Anterior cingulate cortex (tissue), 58 donors: Measurements from ENCODE around the gene FAM83F.
"Not testable (repeated sequence)": the region's sequence is repeated elsewhere in the genome, so short reads cannot be mapped to it uniquely, and the experiment has no call there.

Source experiments
- DNase-seq, 58 donors: peaks; one replicate each; lab custom pipeline; 2025; lab: John Stamatoyannopoulos, UW

The FAM83F gene

DNA sequence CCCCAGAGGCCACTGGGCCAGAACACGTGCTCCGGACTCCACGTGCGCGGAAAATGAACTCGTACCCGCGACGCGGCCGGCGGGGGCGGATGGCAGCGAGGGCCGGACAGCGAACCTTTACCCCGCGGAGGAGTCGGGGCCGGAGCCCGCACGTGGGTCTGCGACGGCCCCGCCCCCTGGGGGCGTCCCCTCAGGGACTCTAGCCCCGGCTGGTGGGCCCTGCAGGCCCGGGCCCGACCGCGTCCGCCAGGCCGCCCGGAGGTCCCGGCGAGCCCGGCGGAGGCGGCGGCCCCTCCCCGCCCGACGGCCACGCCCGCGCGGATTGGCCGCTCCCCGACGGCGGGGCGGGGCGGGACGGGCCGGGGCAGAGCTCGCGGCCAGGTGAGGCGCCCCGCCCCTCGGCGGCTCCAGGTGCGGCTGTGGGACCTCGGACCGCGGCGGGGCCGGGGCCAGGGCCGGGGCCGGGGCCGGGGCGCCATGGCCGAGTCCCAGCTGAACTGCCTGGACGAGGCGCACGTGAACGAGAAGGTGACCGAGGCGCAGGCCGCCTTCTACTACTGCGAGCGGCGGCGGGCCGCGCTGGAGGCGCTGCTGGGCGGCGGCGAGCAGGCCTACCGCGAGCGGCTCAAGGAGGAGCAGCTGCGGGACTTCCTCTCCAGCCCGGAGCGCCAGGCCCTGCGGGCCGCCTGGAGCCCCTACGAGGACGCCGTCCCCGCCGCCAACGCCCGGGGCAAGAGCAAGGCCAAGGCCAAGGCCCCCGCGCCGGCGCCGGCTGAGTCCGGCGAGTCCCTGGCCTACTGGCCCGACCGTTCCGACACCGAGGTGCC is at the start of gene FAM83F:
TSS of gene FAM83F (plus strand) at position 389 of the 827 bp plus-strand sequence. CDS start at position 478, 89 bp downstream.
- no peak for DNase-seq

DNA sequence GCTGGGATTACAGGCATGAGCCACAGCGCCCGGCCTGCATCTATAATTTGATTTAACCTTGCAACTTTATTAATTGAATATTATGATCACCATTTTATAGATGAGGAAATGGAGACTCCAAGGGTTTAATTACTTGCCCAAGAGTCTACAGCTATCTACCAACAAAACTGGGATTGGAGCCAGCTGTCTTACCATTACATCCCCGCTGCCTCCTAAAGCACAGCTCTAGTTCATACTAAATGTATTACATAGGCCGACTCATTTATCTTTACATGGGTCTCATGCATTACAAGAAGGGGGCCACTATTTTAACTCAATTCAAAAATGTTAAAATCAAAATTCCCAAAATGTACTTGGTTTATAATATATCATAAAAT is 48.6 kb upstream of the FAM83F start:
- DNase-seq = no peak

DNA sequence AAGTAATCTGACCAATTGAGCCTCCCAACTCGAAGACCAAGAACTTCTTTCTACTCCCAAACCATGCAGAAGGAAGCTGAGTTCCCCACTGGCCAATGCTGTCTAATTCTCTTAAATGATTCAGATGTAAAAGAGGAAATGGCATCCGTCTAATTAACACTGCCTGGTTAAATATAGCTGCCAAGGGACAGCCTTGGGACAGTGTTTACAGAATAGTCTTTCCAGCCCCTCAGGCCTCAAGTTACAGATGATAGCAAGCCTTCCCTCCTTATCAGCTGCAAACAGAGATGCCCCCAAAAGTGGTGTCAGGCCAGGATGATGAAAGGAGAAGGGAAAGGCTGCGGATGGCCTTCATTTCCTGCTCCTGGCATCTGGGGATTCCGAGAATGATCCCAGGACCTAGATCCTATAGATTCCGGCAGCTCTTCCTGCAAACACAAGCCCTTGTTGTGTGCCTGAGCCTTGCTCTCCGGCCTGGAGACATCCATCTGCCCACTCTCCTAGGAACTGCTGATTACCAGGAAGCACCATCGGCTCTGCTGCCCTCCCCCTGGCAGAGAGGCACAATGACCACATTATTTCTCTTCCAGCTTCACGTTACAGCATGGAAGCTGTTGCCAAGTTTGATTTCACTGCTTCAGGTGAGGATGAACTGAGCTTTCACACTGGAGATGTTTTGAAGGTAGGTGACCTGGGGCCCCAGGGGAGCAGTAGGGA is 48.1 kb upstream of the FAM83F start:
- peak in 13 of 58 donors; percentile 1 to 47 (median 24) for DNase-seq

DNA sequence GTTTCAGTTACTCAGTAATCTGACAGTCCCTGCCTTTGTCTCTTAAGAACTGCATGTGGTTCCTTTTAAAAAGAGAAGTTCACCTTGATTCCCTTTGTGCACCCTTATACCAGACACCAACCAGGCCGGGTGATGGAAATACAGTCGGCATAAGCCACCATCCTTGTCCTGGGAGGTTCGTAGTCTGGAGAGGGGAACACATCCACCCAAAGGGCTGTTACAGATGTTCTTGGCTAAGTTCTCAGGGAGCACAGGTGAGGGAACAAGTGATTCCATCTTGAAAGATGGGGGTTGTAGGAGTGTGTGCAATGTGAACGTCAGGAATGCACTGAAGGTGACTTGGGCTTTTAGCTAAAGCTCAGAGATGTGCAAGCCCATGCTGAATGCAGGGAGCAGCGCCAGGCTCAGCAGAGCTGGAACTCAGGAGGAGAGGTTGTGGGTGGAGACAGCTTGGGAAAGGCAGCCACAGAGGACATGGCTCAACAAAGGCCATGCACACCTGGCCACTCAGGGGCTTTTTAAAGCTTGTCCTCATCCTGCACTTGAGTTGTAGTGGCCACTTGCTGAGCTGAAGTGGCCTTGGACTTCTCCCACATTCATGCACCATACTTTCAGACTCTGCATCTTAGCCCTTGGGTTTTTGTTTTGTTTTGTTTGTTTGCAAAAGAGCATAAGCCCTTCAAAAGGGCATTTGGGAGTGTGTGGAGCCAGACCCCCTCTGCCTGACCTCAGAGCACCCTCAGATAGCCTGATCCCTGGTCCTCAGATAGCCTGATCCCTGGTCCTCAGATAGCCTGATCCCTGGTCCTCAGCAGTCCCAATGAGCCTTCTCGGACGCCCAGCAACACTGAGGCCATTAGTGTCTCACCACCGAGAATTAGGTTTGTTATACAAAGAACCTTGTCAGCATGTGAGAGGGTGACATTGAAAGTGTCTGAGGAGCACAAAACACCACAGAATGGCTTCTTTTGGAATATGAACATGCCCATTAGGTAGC is 47.2 kb upstream of the FAM83F start:
- no peak for DNase-seq

DNA sequence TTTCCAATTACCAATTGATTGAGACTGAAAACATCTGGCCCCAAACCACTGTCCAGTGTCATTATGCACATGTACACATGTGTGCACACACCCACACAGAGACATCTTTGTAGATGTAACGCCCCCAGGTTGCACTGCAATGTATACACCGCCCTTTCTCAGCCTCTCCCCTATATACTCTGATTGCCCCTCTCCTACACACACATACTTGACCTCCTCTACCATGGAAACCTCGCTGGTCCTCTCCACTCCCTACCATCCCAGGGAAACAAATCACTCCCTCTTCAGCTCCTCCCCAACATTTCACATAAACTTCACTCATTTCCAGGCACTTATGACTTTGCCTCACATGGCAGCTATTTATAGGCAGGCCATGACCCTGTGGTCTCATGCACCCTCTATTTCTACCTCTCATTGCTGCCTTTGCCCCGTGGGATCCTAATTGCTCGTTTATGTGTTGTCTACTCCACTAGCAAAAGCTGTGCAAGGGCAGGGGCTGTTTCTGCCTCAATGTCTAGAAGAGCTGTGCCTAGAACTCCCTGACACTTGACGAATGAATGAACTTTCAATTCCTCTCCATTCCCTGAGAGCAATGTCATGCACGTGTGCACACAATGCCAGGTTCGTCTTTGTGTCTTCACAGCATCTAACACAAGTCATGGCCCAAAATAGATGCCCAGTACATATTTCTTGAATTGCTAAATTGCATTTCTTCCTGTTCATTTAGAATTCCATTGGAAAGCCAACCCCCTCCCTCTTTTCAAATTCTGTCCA is 44.6 kb upstream of the FAM83F start:
- no peak for DNase-seq

DNA sequence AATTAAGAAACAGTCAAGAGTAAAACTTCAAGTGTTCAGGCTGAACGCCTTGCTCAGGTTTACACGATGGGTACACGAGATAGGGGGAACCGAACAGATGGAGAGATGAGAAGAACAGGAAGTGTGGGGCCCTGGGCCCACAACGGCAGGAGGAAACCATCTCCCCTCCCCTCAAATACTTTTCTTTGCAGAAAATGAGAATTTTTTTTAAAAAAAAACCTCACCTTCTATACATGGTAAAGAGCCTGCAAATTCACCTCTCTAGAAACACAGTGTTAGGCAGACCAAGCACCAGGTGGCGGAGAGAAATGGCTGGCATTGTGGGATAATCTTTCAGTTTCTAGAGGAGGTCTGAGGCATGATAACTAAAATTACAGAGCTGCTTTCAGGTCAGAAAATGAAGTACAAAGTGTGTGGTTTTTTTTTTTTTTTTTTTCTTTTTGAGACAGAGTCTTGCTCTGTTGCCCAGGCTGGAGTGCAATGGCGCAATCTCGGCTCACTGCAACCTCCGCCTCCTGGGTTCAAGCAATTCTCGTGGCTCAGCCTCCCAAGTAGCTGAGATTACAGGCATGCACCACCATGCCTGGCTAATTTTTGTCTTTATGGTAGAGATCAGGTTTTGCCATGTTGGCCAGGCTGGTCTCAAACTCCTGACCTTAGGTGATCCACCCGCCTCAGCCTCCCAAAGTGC is 43.0 kb upstream of the FAM83F start:
- DNase-seq = not testable (repeated sequence)

DNA sequence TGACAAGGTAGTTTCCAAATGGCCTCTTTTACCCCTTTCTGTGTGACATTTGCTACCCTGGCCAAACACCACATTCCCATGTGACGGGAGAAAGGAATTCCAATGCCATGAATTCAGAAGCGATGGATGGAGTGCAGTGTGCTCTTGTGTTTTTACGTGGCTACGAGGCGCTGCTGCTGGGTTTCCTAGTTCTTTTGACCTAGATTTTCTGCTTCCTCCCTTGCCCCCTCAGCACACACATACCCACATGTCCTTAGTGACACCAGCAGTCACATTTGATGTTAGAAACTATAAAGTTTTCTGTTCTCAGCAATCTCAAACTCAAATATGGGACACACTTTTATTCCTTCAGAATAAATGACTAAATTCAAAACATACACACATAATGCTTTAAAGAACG is 42.4 kb upstream of the FAM83F start:
- DNase-seq = no peak

DNA sequence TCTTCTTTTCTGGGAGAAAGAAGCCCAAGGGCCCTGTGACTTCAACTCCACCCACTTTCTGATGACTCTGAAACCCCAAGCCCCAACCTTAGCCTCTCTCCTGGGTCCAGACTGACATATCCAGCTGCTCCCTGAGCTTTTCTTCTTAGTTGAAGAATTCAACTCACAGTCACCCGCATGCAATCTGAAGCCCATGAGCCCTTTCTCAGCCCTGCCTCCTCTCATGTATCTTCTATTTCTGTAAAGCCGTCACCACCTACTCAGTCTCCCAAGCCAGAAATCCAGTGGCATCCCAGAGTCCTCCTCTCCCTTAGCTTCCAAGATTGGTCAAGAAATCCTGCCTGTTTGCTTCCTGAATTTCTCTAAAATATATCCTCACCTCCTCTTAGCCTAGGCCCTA is 41.7 kb upstream of the FAM83F start:
- DNase-seq = peak in 5 of 58 donors; percentile 2 to 47 (median 12)

DNA sequence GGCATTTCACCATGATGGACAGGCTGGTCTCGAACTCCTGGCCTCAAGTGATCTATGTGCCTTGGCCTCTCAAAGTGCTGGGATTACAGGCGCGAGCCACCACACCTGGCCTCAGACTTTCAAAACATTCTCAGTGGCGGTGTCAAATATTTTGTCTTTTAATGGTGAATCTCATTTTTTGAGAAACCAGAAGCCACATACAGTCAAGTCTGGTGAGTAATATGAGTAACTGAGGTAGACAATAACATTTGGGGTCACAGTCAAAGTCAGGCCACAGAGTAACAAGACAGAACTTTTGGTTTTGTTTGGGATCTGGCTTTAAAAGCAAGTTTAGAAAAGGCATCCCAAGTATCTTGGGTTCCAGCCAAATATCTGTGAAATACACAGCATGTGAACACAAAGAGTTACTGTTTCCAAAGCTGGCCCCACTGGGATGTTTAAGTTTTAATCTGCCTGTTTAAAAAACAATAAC is 40.1 kb upstream of the FAM83F start:
- DNase-seq = peak in 2 of 58 donors; percentile 13 to 25

DNA sequence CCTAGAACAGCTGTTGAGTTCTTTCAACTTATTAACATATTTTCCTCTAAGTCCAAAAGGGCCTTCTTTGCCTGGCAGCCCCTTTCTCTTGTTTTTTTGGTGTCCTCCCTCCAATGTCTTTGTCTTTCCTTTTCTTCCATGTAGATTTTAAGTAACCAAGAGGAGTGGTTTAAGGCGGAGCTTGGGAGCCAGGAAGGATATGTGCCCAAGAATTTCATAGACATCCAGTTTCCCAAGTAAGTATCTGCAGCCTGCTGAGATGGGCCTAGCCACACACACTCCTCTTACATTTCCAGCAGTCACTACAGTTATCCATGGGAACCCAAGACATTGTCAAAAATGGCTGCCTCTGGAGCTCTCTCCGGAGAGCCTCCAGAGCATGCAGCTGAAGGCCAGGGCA is 39.1 kb upstream of the FAM83F start:
- no peak for DNase-seq

DNA sequence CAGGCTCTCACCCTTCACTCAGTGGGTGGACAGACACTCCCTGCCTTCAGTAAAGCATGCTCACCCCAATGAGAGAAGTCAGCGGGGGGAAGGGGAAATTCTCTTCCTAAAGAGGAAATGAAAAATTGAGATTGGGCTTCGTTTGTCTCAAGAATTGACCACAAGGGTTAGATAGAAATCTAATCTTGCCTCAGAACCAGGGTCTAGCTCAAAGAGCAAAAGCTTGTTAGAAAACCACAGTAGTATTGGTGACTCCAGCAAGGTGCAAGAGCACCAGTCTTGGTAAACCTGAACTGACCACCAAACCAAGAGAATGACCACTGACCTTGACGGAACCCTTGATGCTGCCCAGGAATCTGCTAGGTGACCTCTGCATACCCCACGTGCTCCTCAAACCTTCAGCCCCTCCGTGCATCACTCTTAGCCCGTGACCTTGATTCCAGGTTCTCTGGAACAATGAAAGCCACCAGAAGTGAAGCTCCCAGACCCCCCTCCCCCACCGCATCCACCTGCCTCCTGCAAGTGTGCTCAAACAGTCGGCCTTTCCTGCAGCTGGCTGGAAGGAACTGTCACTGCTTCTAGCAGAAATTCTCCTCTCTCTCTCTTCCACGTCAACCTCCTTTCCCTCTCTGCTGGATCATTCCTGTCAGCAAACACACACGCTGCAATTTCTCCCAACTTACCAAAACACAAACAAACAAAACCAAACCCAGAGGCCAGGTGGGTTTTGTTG is 37.7 kb upstream of the FAM83F start:
- DNase-seq = no peak

DNA sequence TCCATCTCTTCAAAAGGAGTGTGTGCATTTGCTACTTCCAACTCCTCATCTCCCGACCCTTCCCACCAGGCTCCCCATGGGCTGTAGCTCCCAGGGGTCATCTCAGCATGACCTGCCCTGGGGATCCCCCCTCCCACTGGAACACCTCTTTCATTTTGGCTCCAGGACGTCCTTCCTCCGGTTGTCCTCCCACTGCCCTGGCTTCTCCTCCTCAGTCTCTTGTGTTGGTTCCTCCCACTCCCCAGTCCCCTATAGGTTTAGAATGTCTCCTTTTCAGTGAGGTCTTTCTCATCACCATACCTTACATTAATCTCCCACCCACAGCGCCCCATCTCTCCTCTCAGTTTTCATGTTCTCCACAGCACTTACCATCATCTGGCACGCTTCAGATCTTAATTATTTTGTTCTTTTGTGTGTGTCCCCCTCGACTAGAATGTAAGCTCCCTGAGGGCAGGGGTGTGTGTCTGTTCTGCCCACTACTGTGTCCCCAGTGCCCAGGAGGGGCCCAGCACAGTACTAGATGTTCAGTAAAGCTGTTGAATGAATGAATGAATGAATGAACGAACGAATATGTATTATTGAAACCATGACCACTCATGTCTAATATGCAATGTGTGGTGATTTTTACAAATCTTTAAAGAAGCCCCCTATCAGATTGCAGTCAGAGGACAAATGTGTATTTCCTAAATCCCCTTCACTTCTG is 36.6 kb upstream of the FAM83F start:
- no peak for DNase-seq

DNA sequence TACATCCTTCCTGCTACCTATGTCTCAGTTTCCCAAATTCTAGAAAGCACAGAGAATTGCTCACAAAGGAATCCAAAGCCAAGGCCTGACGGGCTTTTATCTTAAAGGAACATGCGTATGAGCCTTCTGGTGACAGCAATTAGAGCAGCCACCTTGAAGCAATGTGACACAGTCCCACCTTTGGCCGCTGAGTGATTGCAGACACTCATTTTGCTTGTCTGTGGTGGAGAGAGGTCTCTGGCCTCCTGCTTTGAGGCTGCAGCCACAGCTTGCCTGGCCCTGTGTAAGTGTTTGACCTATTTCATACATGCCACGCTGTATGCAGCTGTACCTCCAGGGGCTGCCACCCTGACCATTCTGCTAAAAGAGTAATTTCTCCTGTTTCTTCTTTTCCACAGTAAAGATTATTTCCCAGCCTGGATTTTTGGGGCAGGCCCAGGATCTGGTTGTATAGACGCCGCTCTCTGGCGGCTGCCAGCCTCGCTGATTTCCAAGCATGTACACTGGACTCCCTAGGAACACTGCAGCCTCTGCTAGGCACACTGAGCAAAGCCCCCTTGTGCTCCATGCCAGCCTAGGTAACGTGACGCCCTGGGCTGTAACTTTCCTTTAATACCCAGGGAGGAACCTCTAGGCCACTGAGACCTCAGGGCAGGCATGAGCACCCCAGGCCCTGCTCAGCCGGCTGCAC is 35.7 kb upstream of the FAM83F start:
- no peak for DNase-seq

DNA sequence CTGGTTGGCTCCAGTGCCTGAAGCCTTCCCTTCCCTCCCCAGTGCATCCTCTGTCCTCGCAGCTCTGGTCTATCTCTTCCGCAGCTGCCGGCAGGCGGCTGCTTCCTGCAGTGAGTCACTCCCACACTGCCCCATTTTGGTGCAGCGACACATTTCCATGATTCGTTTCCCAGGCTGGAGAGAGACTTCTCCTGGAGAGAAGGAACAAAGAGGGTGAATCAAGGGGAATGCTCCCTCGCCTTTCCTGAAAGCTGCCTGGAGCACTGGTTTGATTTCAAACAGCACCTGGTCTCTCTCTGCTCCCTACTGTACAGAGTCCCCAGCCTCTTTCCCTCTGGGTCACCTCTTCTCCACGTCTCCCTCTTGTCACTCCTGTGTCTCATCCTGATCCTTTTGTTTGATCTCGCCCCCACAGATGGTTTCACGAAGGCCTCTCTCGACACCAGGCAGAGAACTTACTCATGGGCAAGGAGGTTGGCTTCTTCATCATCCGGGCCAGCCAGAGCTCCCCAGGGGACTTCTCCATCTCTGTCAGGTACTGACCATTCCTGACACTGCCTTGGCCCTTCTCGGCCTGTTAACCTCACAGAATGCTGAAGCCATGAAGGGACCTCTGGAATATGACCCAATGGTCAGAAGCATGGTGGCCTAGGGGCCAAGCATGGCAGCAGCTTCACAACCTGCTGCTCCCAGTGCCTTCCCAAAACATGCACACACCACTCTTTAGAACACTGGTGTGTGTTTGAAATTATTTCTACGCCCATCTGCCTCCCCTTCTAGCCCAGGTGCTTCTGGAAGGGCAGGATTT is 34.9 kb upstream of the FAM83F start, which contains the start of gene TMA7B:
TSS of gene TMA7B (plus strand) at position 758 of the 808 bp plus-strand sequence. CDS start 3,978 bp downstream, outside the sequence.
- DNase-seq = peak in 23 of 58 donors; percentile 2 to 68 (median 26)

DNA sequence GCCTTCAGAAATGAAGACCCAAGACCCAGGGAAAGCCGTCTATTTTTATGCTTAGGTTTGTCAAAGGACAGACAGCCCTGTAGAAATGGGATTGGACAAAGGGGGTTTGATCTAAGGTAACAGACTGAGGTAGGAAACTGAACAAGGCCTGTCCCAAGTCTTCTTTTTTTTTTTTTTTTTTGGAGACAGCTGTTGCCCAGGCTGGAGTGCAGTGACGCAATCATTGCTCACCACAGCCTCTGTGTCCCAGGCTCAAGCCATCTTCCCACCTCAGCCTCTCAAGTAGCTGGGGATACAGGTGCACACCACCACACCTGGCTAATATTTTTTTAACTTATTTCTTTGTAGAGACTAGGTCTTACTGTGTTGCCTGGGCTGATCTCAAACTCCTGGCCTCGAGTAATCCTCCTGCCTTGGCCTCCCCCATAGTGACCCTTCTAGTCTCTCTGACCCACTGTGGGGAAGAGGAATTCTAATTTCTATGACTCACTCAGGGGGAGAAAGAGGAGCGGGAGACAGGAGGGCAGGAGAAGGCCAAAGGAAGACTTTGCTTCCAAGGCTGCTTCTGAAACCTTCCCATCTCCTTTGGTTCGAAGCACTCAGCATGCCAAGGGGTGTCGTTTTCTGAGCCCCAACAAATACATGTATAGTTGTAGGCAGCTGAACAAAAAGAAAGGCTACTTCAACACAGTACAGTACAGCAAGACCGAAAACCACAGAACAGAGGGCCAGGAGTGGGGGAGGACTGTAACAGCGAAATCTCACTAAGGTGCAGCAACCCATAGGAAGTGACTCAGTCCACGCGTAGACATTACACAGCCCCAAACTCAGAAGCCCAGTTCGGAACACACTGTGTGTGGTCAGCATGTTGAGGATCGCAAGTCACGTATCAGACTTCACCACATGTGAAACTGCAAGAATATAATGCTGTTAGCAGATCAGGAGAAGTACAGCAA is 33.7 kb upstream of the FAM83F start:
- no peak for DNase-seq
